Stomach (tissue), 4 donors: ENCODE measurements around the gene FLACC1.

ENCODE experiments used
- EP300 ChIP-seq: sonication (generic); formaldehyde crosslinking; IDR thresholded peaks from one replicate; pipeline ENCODE4 v1.6.1; 2017; ENCODE audit warnings: antibody characterized with exemption
- POLR2A ChIP-seq, 4 donors: fragments of 450-650 bp; IDR thresholded peaks; one replicate each; pipeline ENCODE4 v1.6.1; 2016; ENCODE audit warnings: antibody characterized with exemption in 4 of 4, control low read depth in 2 of 4, mild to moderate bottlenecking in 1 of 4, moderate library complexity in 1 of 4
- POLR2AphosphoS5 ChIP-seq, 3 donors: sonication (generic); formaldehyde crosslinking; IDR thresholded peaks; one replicate each; pipeline ENCODE4 v1.6.1; 2016; ENCODE audit warnings: antibody characterized with exemption in 3 of 3
- TF ChIP-seq, protein P1 (sequence below), 7 experiments: fragments of 450-650 bp in 4 of 7; fragments of 200-600 bp in 3 of 7; sonication (generic) in 3 of 7; IDR thresholded peaks; one replicate each; pipeline ENCODE4 v1.5.1; 2016 to 2019; ENCODE audit warnings: antibody characterized with exemption in 7 of 7, control low read depth in 2 of 7, mild to moderate bottlenecking in 1 of 7

DNA sequence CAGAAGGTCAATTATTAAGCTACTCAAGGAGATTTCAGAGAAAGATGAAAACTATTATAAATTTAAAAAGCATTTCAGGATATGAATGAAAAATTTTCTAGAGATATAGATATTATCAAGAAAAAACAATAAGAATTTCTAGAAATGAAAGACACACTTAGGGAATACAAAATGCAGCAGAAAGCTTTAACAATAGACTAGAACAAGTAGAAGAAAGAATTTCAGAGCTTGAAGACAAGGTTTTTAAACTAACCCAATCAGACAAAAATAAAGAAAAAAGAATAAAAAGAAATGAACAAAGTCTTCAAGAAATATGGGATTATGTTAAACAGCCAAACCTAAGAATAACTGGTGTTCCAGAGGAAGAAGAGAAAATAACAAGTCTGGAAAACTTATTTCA lies 34.4 kb downstream of the FLACC1 start:
- TF ChIP-seq, protein P1, sequence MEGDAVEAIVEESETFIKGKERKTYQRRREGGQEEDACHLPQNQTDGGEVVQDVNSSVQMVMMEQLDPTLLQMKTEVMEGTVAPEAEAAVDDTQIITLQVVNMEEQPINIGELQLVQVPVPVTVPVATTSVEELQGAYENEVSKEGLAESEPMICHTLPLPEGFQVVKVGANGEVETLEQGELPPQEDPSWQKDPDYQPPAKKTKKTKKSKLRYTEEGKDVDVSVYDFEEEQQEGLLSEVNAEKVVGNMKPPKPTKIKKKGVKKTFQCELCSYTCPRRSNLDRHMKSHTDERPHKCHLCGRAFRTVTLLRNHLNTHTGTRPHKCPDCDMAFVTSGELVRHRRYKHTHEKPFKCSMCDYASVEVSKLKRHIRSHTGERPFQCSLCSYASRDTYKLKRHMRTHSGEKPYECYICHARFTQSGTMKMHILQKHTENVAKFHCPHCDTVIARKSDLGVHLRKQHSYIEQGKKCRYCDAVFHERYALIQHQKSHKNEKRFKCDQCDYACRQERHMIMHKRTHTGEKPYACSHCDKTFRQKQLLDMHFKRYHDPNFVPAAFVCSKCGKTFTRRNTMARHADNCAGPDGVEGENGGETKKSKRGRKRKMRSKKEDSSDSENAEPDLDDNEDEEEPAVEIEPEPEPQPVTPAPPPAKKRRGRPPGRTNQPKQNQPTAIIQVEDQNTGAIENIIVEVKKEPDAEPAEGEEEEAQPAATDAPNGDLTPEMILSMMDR (IDR thresholded peaks at IDR 0.05), result no peak
- TF ChIP-seq POLR2A (IDR thresholded peaks at IDR 0.05) (no peak), POLR2AphosphoS5 (IDR thresholded peaks at IDR 0.05) (no peak), EP300 (no peak)
